Small intestine (tissue), 16 donors: ENCODE data around the gene FOXB1. TPM values are rescaled to one million over a fixed set of nuclear protein-coding genes. Genes with fewer than 3 reads are reported as not detected.

ENCODE experiments used
- DNase-seq, 2 donors: peaks; one replicate each; pipeline versions ENCODE4 v3.0.0 to v3.0.0-alpha.2; 2013
- FAIRE-seq: peaks from 2 replicates; lab custom pipeline; 2012; peaks lifted over from hg19 to GRCh38; lab: Jason Lieb, UNC
- H3K27ac ChIP-seq, 3 donors: one replicate each; pipeline ENCODE4 v1.5.1; 2013; ENCODE audit warnings: low read length in 2 of 3, mild to moderate bottlenecking in 2 of 3, control low read depth in 1 of 3, inconsistent platforms in 1 of 3, low read depth in 1 of 3, moderate library complexity in 1 of 3
- H3K27me3 ChIP-seq, 3 donors: one replicate each; pipeline ENCODE4 v1.6.1; 2013; ENCODE audit warnings: low read length in 3 of 3, inconsistent platforms in 1 of 3; ENCODE audit not compliant: control insufficient read depth in 3 of 3, insufficient read depth in 3 of 3
- H3K36me3 ChIP-seq, 3 donors: one replicate each; pipeline ENCODE4 v1.6.1; 2013; ENCODE audit warnings: low read length in 3 of 3, inconsistent platforms in 1 of 3, low read depth in 1 of 3, mild to moderate bottlenecking in 1 of 3, moderate library complexity in 1 of 3; ENCODE audit not compliant: control insufficient read depth in 3 of 3, insufficient read depth in 2 of 3
- H3K4me1 ChIP-seq, 3 donors: one replicate each; pipeline ENCODE4 v1.6.1; 2013; ENCODE audit warnings: low read length in 2 of 3, inconsistent platforms in 1 of 3, low read depth in 1 of 3, mild to moderate bottlenecking in 1 of 3, moderate library complexity in 1 of 3; ENCODE audit not compliant: control insufficient read depth in 3 of 3, insufficient read depth in 2 of 3
- H3K4me3 ChIP-seq, 3 donors: one replicate each; pipeline ENCODE4 v1.5.1; 2013; ENCODE audit warnings: low read length in 3 of 3, control low read depth in 1 of 3, inconsistent platforms in 1 of 3, low read depth in 1 of 3, mild to moderate bottlenecking in 1 of 3, moderate library complexity in 1 of 3
- H3K9me3 ChIP-seq, 2 donors: one replicate each; pipeline ENCODE4 v1.6.1; 2013; ENCODE audit warnings: low read depth in 1 of 2, low read length in 1 of 2; ENCODE audit not compliant: control insufficient read depth in 2 of 2, insufficient read depth in 1 of 2
- WGBS, 3 donors: extraction: QIAGEN DNeasy Blood & Tissue Kit; methylation state at CpG; one replicate each; pipeline ENCODE4 v1.1.7; 2013; 5-methylcytosine and 5-hydroxymethylcytosine counted together
- long read RNA-seq, 10 donors: transcript quantifications; one replicate each; lab custom pipeline, GENCODE V29; 2026
- polyA plus RNA-seq, 4 donors: library from polyadenylated mRNA; stranded (reverse) in 3 of 4; unstranded in 1 of 4; fragments of 200-250 nt in 3 of 4; fragments of 120-200 nt in 1 of 4; gene quantifications; one replicate each; pipeline versions ENCODE4 v1.2.1 to v1.2.3, GENCODE V29; 2013
- donor health status: healthy with polysubstance abuse.
- donor health status: control.
- donor health status: control.
- donor health status: Bipolar disorder and iron deficiency.
- donor health status: healthy.

The FOXB1 gene
- under 1 TPM in 1 of 4 donors, not detected in 3; 0.01 TPM for polyA plus RNA-seq
- long read RNA-seq, donor 1: 0 reads
- long read RNA-seq, donor 2: 0 reads
- long read RNA-seq, donor 3: 0 reads
- long read RNA-seq, donor 4: 0 reads
- long read RNA-seq, donor 5: 0 reads
- long read RNA-seq, donor 6: 0 reads
- long read RNA-seq, donor 7: 0 reads
- long read RNA-seq, donor 8: 0 reads
- long read RNA-seq, donor 9: 0 reads
- long read RNA-seq, donor 10: 0 reads

DNA sequence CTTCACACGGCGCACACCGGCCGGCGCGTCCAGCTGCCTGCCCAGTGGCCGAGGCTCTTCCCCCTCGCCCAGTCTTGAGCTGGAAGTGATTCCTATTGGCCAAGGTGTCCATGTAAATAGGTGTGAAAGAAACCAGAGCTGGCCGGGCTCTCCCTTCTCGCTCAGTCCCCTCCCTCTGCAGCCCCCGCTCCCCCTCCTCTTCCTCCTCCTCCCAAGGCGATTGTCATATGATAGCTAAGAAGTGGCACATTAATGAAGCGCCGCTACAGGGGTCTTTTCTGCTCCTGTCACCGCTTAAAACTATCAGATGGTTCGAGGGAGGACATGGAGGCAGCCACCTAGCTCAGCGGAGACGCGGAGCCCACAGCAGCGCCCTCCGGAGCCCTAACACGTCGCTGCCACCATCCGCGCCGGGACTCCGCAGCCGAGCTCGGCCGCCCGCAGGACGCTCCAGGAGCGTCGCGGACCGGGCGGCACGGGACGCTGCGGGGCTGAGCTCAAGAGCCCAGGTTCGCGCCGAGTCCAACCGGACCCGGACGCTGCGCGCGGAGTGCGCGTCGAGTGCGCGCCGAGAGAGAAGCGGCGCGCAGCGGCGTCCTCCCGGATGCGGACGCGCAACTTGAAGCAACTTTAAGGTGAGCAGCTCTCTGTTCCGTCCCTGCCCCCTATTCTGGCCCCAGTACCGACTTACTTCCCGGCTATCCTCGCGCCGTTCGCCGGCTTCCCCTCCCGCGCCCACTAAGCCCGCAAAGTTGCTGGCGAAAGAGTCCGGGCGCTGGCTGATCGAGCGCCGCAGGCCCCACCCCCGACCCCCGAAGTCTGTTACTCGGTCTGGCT is at the start of gene FOXB1:
TSS of gene FOXB1 (plus strand) at position 303 of the 837 bp plus-strand sequence. CDS start 653 bp downstream, outside the sequence.
- FAIRE-seq: no peak
- Histone ChIP-seq H3K27me3 (peaks cover 18 to 92% (median 55%) of the 10 kb centered on the region in 3 donors), H3K4me3 (peak within 1 kb of the TSS in 2 of 3 donors; percentile 9 to 75), H3K9me3 (peaks cover 0 to 3% of the 10 kb centered on the region in 2 donors), H3K4me1 (peaks cover 0 to 10% (median 8%) of the 10 kb centered on the region in 3 donors), H3K27ac (no peak within 1 kb of the TSS), H3K36me3 (no peaks in the 10 kb centered on the region)
- WGBS, 3 donors: 1 to 3% (median 2%) methylated on average over 74 to 84 of the region's 84 CpGs
- DNase-seq: peak in 1 of 2 donors; percentile 39

DNA sequence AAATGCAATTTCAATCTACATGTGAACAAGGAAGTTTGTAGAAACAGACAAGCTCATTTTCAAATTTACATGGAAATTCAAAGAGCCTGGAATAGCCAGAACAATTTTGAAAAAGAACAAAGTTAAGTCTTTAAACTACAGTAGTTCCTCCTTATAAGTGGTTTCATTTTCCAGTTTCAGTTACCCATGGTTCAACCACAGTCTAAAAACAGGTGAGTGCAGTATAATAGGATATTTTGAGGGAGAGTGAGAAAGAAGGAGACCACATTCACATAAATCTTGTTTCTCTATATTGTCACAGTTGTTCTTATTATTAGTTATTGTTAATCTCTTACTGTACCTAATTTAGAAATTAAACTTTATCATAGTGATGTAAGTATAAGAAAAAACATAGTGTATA is 45.8 kb upstream of the FOXB1 start:
- no peak for DNase-seq
- Histone ChIP-seq H3K27me3 (no peaks in the 10 kb centered on the region), H3K27ac (no peak overlapping the region), H3K4me1 (peaks cover 0 to 2% (median 2%) of the 10 kb centered on the region in 3 donors), H3K9me3 (peaks cover 0 to 25% of the 10 kb centered on the region in 2 donors), H3K36me3 (no peaks in the 10 kb centered on the region), H3K4me3 (no peak overlapping the region)
- no peak for FAIRE-seq

DNA sequence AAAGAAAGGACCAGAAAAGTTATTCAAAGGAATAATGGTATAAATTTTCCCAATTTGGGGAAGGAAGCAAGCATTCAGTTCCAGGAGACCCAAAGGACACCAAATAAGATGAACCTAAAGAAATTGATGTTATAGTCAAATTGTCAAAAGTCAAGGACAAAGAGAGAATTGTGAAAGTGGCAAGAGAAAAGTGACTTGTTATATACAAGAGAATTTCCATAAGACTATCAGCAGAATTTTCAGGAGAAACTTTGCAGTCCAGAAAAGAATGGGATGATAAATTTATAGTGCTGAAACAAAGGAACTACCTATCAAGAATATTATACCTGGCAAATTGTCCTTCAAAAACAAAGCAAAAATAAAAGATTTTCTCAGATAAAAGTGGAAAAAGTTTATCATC is 43.8 kb upstream of the FOXB1 start:
- H3K9me3 ChIP-seq: peaks cover 0 to 28% of the 10 kb centered on the region in 2 donors
- no peak overlapping the region for H3K27ac ChIP-seq

DNA sequence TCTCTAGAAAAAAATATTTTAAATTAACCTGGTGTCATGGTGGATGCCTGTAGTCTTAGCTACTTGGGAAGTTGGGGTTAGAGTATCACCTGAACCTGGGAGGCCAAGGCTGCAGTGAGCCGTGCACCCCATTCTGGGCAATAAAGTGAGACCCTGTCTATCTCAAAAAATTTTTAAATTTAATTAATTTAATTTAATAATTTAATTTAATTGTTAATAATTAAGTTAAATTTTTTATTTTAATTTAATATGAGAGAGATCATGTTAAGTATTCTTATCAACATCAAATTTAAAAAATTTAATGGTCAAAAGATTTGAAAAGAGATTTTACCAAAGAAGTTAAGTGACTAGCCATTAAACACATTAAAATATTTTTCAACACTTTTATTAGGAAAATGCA is 40.8 kb upstream of the FOXB1 start:
- Histone ChIP-seq H3K4me3 (no peak overlapping the region), H3K36me3 (no peaks in the 10 kb centered on the region), H3K27me3 (peaks cover 0 to 2% (median 0%) of the 10 kb centered on the region in 3 donors), H3K4me1 (no peaks in the 10 kb centered on the region), H3K9me3 (peaks cover 0 to 26% of the 10 kb centered on the region in 2 donors), H3K27ac (no peak overlapping the region)
- WGBS, 3 donors: 92 to 94% (median 94%) methylated on average over 1 of the region's 1 CpG
- peak; percentile 26 for FAIRE-seq
- no peak for DNase-seq

More for the DNA sequence above, 43.8 kb upstream of the FOXB1 start:
- no peak overlapping the region for H3K4me3 ChIP-seq
- FAIRE-seq (no peak), DNase-seq (no peak)
- peaks cover 0 to 2% (median 0%) of the 10 kb centered on the region in 3 donors for H3K27me3 ChIP-seq
- H3K4me1 ChIP-seq: peaks cover 0 to 2% (median 0%) of the 10 kb centered on the region in 3 donors
- H3K36me3 ChIP-seq: no peaks in the 10 kb centered on the region

DNA sequence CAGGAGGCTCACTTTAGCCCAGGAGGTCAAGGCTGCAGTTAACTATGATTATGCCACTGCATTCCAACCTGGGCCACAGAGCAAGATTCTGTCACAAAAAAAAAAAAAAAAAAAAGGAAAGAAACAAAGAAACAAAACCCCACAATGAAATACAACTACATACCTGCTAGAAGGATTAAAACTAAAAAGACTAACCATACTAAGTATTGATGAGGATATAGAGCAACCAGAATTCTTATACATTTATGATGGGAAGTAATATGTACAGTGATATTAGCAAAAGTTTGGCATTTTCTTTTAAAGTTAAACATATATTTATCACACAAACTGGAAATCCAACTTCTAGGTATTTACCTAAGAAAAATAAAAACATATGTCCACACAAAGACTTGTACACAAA is 40.2 kb upstream of the FOXB1 start:
- Histone ChIP-seq H3K27me3 (peaks cover 0 to 5% (median 0%) of the 10 kb centered on the region in 3 donors), H3K9me3 (peaks cover 0 to 25% of the 10 kb centered on the region in 2 donors), H3K4me3 (no peak overlapping the region), H3K4me1 (no peaks in the 10 kb centered on the region), H3K36me3 (no peaks in the 10 kb centered on the region), H3K27ac (no peak overlapping the region)
- DNase-seq: no peak
- no peak for FAIRE-seq

DNA sequence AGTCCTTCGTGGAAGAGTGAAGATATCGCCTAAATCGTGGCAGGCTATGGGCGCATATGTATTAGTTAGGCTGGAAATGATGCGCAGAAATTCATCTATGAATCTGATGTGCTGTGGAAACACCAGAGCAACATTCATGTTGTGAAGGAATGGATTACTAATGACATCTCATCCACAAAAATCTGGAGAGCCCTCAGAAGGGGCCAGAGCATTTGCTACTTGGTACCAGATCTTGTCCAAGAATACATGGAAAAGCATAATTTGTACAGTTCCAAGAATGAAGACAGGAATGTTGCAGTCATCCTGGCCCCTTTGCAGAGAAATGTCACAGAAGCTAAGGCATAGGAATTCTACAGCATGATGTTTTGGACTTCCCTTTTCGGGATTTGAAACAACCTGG is 38.4 kb upstream of the FOXB1 start:
- H3K36me3 ChIP-seq: no peaks in the 10 kb centered on the region
- H3K4me1 ChIP-seq: no peaks in the 10 kb centered on the region
- H3K27me3 ChIP-seq: peaks cover 0 to 5% (median 0%) of the 10 kb centered on the region in 3 donors
- no peak overlapping the region for H3K4me3 ChIP-seq
- FAIRE-seq (no peak), DNase-seq (no peak)
- WGBS, 3 donors: 92 to 95% (median 95%) methylated on average over 6 of the region's 6 CpGs
- H3K27ac ChIP-seq: no peak overlapping the region
- H3K9me3 ChIP-seq: peaks cover 0 to 17% of the 10 kb centered on the region in 2 donors

DNA sequence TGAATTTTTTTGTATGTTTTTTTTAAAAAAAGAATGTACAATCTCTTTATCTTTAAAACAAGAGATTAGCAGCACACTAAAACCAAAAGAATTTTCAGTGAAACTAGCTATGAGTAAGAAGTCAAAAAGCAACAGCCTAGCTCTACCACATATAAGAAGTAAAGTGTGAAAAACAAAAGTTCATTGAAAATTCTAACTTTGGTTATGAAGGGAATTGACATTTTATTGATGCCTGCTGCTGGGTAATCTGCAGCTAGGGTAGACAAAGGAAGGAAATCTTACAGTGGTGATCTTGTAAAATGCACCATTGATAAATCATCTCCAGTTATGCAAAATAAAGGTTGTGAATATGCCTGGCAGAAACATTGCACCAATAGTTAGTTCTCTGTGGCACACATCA is 37.8 kb upstream of the FOXB1 start:
- FAIRE-seq (no peak), DNase-seq (no peak)
- H3K27ac ChIP-seq: no peak overlapping the region
- no peaks in the 10 kb centered on the region for H3K4me1 ChIP-seq
- H3K9me3 ChIP-seq: peaks cover 0 to 14% of the 10 kb centered on the region in 2 donors
- no peak overlapping the region for H3K4me3 ChIP-seq
- H3K27me3 ChIP-seq: peaks cover 0 to 5% (median 0%) of the 10 kb centered on the region in 3 donors
- H3K36me3 ChIP-seq: no peaks in the 10 kb centered on the region

DNA sequence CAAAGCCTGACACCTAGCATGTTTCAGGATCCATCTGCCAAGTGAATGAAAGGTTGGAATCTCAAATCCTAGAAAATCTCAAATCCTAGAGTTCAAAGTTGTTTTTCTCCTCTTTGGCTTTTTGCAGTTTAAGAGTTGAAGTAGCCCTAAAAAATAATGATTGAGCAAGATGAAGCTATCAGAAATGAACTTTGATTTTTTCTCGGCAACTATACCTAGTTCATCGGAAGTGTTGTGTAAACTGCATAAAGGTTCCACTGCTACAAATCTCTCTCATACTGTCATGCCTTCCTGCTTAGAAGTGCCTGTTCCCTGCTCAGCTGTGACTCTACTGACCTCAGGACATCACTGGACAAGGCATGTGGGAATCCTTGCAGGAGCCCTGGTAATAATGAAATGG is 35.8 kb upstream of the FOXB1 start:
- H3K4me3 ChIP-seq: no peak overlapping the region
- DNase-seq (peak; percentile 7 to 9), FAIRE-seq (no peak)
- H3K36me3 ChIP-seq: no peaks in the 10 kb centered on the region
- no peak overlapping the region for H3K27ac ChIP-seq
- H3K27me3 ChIP-seq: peaks cover 0 to 5% (median 0%) of the 10 kb centered on the region in 3 donors
- no peaks in the 10 kb centered on the region for H3K4me1 ChIP-seq
- H3K9me3 ChIP-seq: peaks cover 0 to 3% of the 10 kb centered on the region in 2 donors
- 20 to 63% (median 39%) methylated on average over 2 of the region's 2 CpGs for WGBS, 3 donors
